Neural cell (in vitro differentiated cells): ENCODE data around the gene KRTAP5-2. TPM values are rescaled to one million over a fixed set of nuclear protein-coding genes. Genes with fewer than 3 reads are reported as not detected.

Experiments used
- H2AFZ ChIP-seq: fragments of 200-600, 300-800 bp; sonication (generic), shearing (Covaris generic); 2 replicates; pipeline ENCODE4 v1.6.0; 2014; ENCODE audit warnings: low read depth, mild to moderate bottlenecking, antibody characterized with exemption, low read length, moderate library complexity
- H3F3A ChIP-seq: fragments of 200-600 bp; shearing (Covaris generic); 2 replicates; pipeline ENCODE4 v1.6.1; 2016; ENCODE audit warnings: mild to moderate bottlenecking, moderate library complexity, mixed read lengths, antibody characterized with exemption, low read length; ENCODE audit not compliant: insufficient read depth, poor library complexity, severe bottlenecking
- H3K27ac ChIP-seq: fragments of 200-600, 300-800 bp; sonication (generic), shearing (Covaris generic); 2 replicates; pipeline ENCODE4 v1.5.1; 2014; ENCODE audit warnings: mild to moderate bottlenecking, low read length, moderate library complexity
- H3K27me3 ChIP-seq: fragments of 300-800, 200-600 bp; sonication (generic), shearing (Covaris generic); 2 replicates; pipeline ENCODE4 v1.6.0; 2014; ENCODE audit warnings: mild to moderate bottlenecking, low read depth, low read length, moderate library complexity; ENCODE audit not compliant: insufficient read depth
- H3K36me3 ChIP-seq: fragments of 300-800, 200-600 bp; sonication (generic), shearing (Covaris generic); 2 replicates; pipeline ENCODE4 v1.5.1; 2014; ENCODE audit warnings: mild to moderate bottlenecking, antibody characterized with exemption, low read length, moderate library complexity; ENCODE audit not compliant: insufficient read depth
- H3K4me2 ChIP-seq: fragments of 300-800, 200-600 bp; sonication (generic), shearing (Covaris generic); 2 replicates; pipeline ENCODE4 v1.6.0; 2014; ENCODE audit warnings: mild to moderate bottlenecking, low read length
- H3K4me3 ChIP-seq: fragments of 300-800, 200-600 bp; sonication (generic), shearing (Covaris generic); 2 replicates; pipeline ENCODE4 v1.5.1; 2014; ENCODE audit warnings: mild to moderate bottlenecking, low read length, moderate library complexity
- H3K79me2 ChIP-seq: fragments of 200-600 bp; shearing (Covaris generic); replicated peaks from 2 replicates; pipeline ENCODE4 v1.6.0; 2014; ENCODE audit warnings: mild to moderate bottlenecking, low read length, moderate library complexity; ENCODE audit not compliant: insufficient read depth
- H3K9ac ChIP-seq: fragments of 300-800, 200-600 bp; sonication (generic), shearing (Covaris generic); 2 replicates; pipeline ENCODE4 v1.6.1; 2016; ENCODE audit warnings: mild to moderate bottlenecking, low read length, mixed read lengths
- H3K9me2 ChIP-seq: fragments of 200-600 bp; shearing (Covaris generic); 2 replicates; pipeline ENCODE4 v1.6.1; 2016; ENCODE audit warnings: mild to moderate bottlenecking, low read length, mixed read lengths; ENCODE audit not compliant: insufficient read depth
- H3K9me3 ChIP-seq: fragments of 200-600, 300-800 bp; sonication (generic), shearing (Covaris generic); 2 replicates; pipeline ENCODE4 v1.6.1; 2016; ENCODE audit warnings: mild to moderate bottlenecking, mixed run types, low read length, moderate library complexity, mixed read lengths
- H4K20me1 ChIP-seq: fragments of 200-600 bp; shearing (Covaris generic); 2 replicates; pipeline ENCODE4 v1.6.1; 2016; ENCODE audit warnings: mild to moderate bottlenecking, mixed run types; ENCODE audit not compliant: insufficient read depth
- CTCF ChIP-seq: fragments of 450-650 bp; IDR thresholded peaks from 2 replicates; pipeline ENCODE4 v1.5.1; 2014; ENCODE audit warnings: antibody characterized with exemption, mild to moderate bottlenecking, moderate library complexity; ENCODE audit not compliant: poor library complexity, severe bottlenecking
- EP300 ChIP-seq: fragments of 450-650 bp; conservative IDR thresholded peaks from 2 replicates; pipeline ENCODE4 v1.6.1; 2014; ENCODE audit warnings: antibody characterized with exemption, mild to moderate bottlenecking, moderate library complexity; ENCODE audit not compliant: poor library complexity, severe bottlenecking
- EZH2 ChIP-seq: fragments of 200-600, 300-800 bp; shearing (Covaris generic), sonication (generic); IDR thresholded peaks from 2 replicates; pipeline ENCODE4 v1.6.1; 2014; ENCODE audit warnings: antibody characterized with exemption, low read length, borderline replicate concordance, mild to moderate bottlenecking; ENCODE audit not compliant: insufficient read depth, poor library complexity, severe bottlenecking
- MXI1 ChIP-seq: fragments of 450-650 bp; conservative IDR thresholded peaks from 2 replicates; pipeline ENCODE4 v1.6.1; 2014; ENCODE audit warnings: antibody characterized with exemption, mild to moderate bottlenecking; ENCODE audit not compliant: poor library complexity, severe bottlenecking
- POLR2AphosphoS5 ChIP-seq: IDR thresholded peaks from 2 replicates; pipeline ENCODE4 v1.6.1; 2012
- RAD21 ChIP-seq: fragments of 450-650 bp; conservative IDR thresholded peaks from 2 replicates; pipeline ENCODE4 v1.6.1; 2014; ENCODE audit warnings: antibody characterized with exemption, mild to moderate bottlenecking, moderate library complexity
- REST ChIP-seq: IDR thresholded peaks from 2 replicates; pipeline ENCODE4 v1.6.1; 2012; ENCODE audit warnings: borderline replicate concordance
- SMC3 ChIP-seq: fragments of 450-650 bp; conservative IDR thresholded peaks from 2 replicates; pipeline ENCODE4 v1.6.1; 2014; ENCODE audit warnings: antibody characterized with exemption, mild to moderate bottlenecking, moderate library complexity; ENCODE audit not compliant: poor library complexity
- TAF1 ChIP-seq: IDR thresholded peaks from 2 replicates; pipeline ENCODE4 v1.6.1; 2012; ENCODE audit warnings: low read depth
- polyA plus RNA-seq: library from polyadenylated mRNA; depleted of rRNA; stranded (reverse); fragments of >200 nt; gene quantifications from 2 replicates; pipeline ENCODE4 v1.2.3, GENCODE V29; 2014

The KRTAP5-2 gene
- polyA plus RNA-seq, 1 donor from 2014 or later: not detected

GRCh38 chr11:1639666-1640065 lies 41.6 kb upstream of the KRTAP5-2 start:
- Histone ChIP-seq H3K79me2 (no peaks in the 10 kb centered on the region), H3F3A (no peaks in the 10 kb centered on the region), H3K9me2 (no peaks in the 10 kb centered on the region), H2AFZ (no peak overlapping the region), H3K9ac (no peak overlapping the region), H3K27ac (no peak overlapping the region), H3K4me3 (no peak overlapping the region), H4K20me1 (no peaks in the 10 kb centered on the region), H3K9me3 (no peaks in the 10 kb centered on the region), H3K4me2 (no peak overlapping the region), H3K36me3 (no peaks in the 10 kb centered on the region), H3K27me3 (no peaks in the 10 kb centered on the region)
- no peak for TF ChIP-seq POLR2AphosphoS5
- no peak for TF ChIP-seq EP300
- no peak for TF ChIP-seq SMC3
- TF ChIP-seq TAF1: no peak
- no peak for TF ChIP-seq CTCF
- TF ChIP-seq RAD21: no peak
- TF ChIP-seq EZH2: no peak
- TF ChIP-seq REST: no peak
- TF ChIP-seq MXI1: no peak

GRCh38 chr11:1639102-1639620 lies 41.1 kb upstream of the KRTAP5-2 start:
- TF ChIP-seq MXI1: no peak
- TF ChIP-seq SMC3: no peak
- no peak for TF ChIP-seq TAF1
- no peak for TF ChIP-seq EZH2
- Histone ChIP-seq H3K4me3 (no peak overlapping the region), H3K9me2 (no peaks in the 10 kb centered on the region), H3K36me3 (no peaks in the 10 kb centered on the region), H3F3A (no peaks in the 10 kb centered on the region), H3K4me2 (no peak overlapping the region), H3K9ac (no peak overlapping the region), H3K79me2 (no peaks in the 10 kb centered on the region), H4K20me1 (no peaks in the 10 kb centered on the region), H3K27ac (no peak overlapping the region), H2AFZ (no peak overlapping the region), H3K27me3 (no peaks in the 10 kb centered on the region), H3K9me3 (no peaks in the 10 kb centered on the region)
